ENCODE results near the gene CRIM1. TPM values are rescaled to one million over a fixed set of nuclear protein-coding genes. Genes with fewer than 3 reads are reported as not detected.

Gene CRIM1
- total and polyA plus RNA-seq, 4 donors: 2.2 to 22.1 (median 9.6) TPM

DNA sequence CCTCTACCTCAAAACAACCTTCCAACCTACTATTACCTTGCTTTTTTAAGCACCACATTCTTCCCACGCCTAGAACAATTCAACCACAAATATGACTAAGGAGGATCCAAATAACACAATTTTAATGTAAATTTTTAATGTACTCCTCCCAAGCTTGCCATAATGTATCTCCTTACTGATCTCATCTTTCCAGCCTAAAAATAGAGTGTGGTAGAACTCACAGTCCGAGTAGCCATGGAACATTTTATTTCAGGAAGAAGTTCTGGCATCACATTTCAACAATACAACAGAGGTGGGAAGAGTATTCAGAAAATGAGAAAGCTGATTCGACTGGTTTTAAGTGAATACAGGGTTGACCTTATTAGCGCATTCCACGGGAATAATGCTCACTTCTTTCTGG lies 227.0 kb downstream of the CRIM1 start:
- H3K36me3 ChIP-seq (ENCODE audit: control insufficient read depth in 4 of 4, insufficient read depth in 3 of 4, low read depth in 1 of 4, low read length in 3 of 4): peaks cover 18 to 35% (median 22%) of the 10 kb centered on the region in 4 donors
- H3K9ac ChIP-seq (ENCODE audit: low read depth in 1 of 2, low read length in 2 of 2): no peak overlapping the region
- no peaks in the 10 kb centered on the region for H3K4me1 ChIP-seq (ENCODE audit: control insufficient read depth in 4 of 4, insufficient read depth in 4 of 4, low read length in 3 of 4)
- H3K27me3 ChIP-seq (ENCODE audit: control insufficient read depth in 4 of 4, insufficient read depth in 4 of 4, low read length in 3 of 4): no peaks in the 10 kb centered on the region
- no peaks in the 10 kb centered on the region for H3K9me3 ChIP-seq (ENCODE audit: control insufficient read depth in 4 of 4, low read length in 3 of 4)
- H3K27ac ChIP-seq (ENCODE audit: low read depth in 1 of 2, low read length in 2 of 2): no peak overlapping the region
- WGBS: 95% methylated on average over 5 of the region's 5 CpGs
- H3K4me3 ChIP-seq (ENCODE audit: low read depth in 1 of 3, low read length in 3 of 3): no peak overlapping the region
- no peak for DNase-seq (ENCODE audit: low spot score)
- TF ChIP-seq, protein P1, sequence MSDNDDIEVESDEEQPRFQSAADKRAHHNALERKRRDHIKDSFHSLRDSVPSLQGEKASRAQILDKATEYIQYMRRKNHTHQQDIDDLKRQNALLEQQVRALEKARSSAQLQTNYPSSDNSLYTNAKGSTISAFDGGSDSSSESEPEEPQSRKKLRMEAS (IDR thresholded peaks at IDR 0.05): no peak
- TF ChIP-seq TAF1 (conservative IDR thresholded peaks at IDR 0.05) (no peak), NR2F2 (IDR thresholded peaks at IDR 0.05) (no peak), HNF4G (IDR thresholded peaks at IDR 0.05) (no peak), HNF4A (conservative IDR thresholded peaks at IDR 0.05) (no peak), YY1 (IDR thresholded peaks at IDR 0.05) (no peak), SP1 (IDR thresholded peaks at IDR 0.05) (no peak), JUND (IDR thresholded peaks at IDR 0.05) (no peak), GABPA (IDR thresholded peaks at IDR 0.05 in 1 of 2, conservative IDR thresholded peaks at IDR 0.05 in 1 of 2) (no peak), RXRA (IDR thresholded peaks at IDR 0.05) (no peak)
- TF ChIP-seq, protein P2, sequence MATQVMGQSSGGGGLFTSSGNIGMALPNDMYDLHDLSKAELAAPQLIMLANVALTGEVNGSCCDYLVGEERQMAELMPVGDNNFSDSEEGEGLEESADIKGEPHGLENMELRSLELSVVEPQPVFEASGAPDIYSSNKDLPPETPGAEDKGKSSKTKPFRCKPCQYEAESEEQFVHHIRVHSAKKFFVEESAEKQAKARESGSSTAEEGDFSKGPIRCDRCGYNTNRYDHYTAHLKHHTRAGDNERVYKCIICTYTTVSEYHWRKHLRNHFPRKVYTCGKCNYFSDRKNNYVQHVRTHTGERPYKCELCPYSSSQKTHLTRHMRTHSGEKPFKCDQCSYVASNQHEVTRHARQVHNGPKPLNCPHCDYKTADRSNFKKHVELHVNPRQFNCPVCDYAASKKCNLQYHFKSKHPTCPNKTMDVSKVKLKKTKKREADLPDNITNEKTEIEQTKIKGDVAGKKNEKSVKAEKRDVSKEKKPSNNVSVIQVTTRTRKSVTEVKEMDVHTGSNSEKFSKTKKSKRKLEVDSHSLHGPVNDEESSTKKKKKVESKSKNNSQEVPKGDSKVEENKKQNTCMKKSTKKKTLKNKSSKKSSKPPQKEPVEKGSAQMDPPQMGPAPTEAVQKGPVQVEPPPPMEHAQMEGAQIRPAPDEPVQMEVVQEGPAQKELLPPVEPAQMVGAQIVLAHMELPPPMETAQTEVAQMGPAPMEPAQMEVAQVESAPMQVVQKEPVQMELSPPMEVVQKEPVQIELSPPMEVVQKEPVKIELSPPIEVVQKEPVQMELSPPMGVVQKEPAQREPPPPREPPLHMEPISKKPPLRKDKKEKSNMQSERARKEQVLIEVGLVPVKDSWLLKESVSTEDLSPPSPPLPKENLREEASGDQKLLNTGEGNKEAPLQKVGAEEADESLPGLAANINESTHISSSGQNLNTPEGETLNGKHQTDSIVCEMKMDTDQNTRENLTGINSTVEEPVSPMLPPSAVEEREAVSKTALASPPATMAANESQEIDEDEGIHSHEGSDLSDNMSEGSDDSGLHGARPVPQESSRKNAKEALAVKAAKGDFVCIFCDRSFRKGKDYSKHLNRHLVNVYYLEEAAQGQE (IDR thresholded peaks at IDR 0.05): no peak
- TF ChIP-seq, protein P3, sequence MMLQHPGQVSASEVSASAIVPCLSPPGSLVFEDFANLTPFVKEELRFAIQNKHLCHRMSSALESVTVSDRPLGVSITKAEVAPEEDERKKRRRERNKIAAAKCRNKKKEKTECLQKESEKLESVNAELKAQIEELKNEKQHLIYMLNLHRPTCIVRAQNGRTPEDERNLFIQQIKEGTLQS (IDR thresholded peaks at IDR 0.05): no peak
- TF ChIP-seq, protein P4, sequence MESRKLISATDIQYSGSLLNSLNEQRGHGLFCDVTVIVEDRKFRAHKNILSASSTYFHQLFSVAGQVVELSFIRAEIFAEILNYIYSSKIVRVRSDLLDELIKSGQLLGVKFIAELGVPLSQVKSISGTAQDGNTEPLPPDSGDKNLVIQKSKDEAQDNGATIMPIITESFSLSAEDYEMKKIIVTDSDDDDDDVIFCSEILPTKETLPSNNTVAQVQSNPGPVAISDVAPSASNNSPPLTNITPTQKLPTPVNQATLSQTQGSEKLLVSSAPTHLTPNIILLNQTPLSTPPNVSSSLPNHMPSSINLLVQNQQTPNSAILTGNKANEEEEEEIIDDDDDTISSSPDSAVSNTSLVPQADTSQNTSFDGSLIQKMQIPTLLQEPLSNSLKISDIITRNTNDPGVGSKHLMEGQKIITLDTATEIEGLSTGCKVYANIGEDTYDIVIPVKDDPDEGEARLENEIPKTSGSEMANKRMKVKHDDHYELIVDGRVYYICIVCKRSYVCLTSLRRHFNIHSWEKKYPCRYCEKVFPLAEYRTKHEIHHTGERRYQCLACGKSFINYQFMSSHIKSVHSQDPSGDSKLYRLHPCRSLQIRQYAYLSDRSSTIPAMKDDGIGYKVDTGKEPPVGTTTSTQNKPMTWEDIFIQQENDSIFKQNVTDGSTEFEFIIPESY (IDR thresholded peaks at IDR 0.05): no peak

DNA sequence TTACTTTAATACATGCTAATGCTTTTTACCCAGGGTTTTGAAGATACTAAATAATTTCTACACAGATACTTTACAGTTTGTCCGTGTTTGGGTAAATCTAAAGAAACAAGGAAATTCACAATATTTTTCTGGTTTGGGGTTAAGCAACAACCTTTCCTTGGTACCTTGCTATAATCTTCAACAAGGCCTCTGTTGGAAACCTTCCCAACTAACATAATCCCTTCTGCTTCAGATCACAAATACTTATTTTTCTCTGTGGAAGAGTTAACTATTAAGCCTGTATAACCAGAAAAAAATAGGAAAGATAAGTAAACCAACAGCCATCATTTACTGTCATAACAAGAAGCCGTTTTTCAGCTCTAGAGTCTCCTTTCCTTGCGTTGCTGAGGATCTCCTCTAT lies 227.4 kb downstream of the CRIM1 start:
- DNase-seq (ENCODE audit: low spot score): no peak
- WGBS: 61% methylated on average over 3 of the region's 3 CpGs
- TF ChIP-seq, protein P4 (IDR thresholded peaks at IDR 0.05): no peak
- TF ChIP-seq YY1 (IDR thresholded peaks at IDR 0.05): no peak
- TF ChIP-seq FOXA2 (IDR thresholded peaks at IDR 0.05): no peak
- TF ChIP-seq, protein P2 (IDR thresholded peaks at IDR 0.05): no peak
- no peak for TF ChIP-seq TAF1 (conservative IDR thresholded peaks at IDR 0.05)
- no peak for TF ChIP-seq JUND (IDR thresholded peaks at IDR 0.05)
- TF ChIP-seq NR2F2 (IDR thresholded peaks at IDR 0.05): no peak
- TF ChIP-seq EGR1 (IDR thresholded peaks at IDR 0.05; ENCODE audit: low read depth in 2 of 2): no peak
- TF ChIP-seq GABPA (IDR thresholded peaks at IDR 0.05 in 1 of 2, conservative IDR thresholded peaks at IDR 0.05 in 1 of 2): no peak
- TF ChIP-seq, protein P1 (IDR thresholded peaks at IDR 0.05): no peak
- no peak for TF ChIP-seq RAD21 (IDR thresholded peaks at IDR 0.05)
- no peak for TF ChIP-seq HNF4G (IDR thresholded peaks at IDR 0.05)
- no peak for TF ChIP-seq RXRA (IDR thresholded peaks at IDR 0.05)
- no peak for TF ChIP-seq HNF4A (conservative IDR thresholded peaks at IDR 0.05)
- no peak for TF ChIP-seq FOXA1 (IDR thresholded peaks at IDR 0.05)
- no peak for TF ChIP-seq SP1 (IDR thresholded peaks at IDR 0.05)

More for the DNA sequence above, 227.4 kb downstream of the CRIM1 start:
- Histone ChIP-seq H3K27me3 (ENCODE audit: control insufficient read depth in 4 of 4, insufficient read depth in 4 of 4, low read length in 3 of 4) (no peaks in the 10 kb centered on the region), H3K27ac (ENCODE audit: low read depth in 1 of 2, low read length in 2 of 2) (no peak overlapping the region), H3K4me1 (ENCODE audit: control insufficient read depth in 4 of 4, insufficient read depth in 4 of 4, low read length in 3 of 4) (no peaks in the 10 kb centered on the region), H3K4me3 (ENCODE audit: low read depth in 1 of 3, low read length in 3 of 3) (no peak overlapping the region), H3K9ac (ENCODE audit: low read depth in 1 of 2, low read length in 2 of 2) (no peak overlapping the region), H3K36me3 (ENCODE audit: control insufficient read depth in 4 of 4, insufficient read depth in 3 of 4, low read depth in 1 of 4, low read length in 3 of 4) (peaks cover 17 to 35% (median 20%) of the 10 kb centered on the region in 4 donors), H3K9me3 (ENCODE audit: control insufficient read depth in 4 of 4, low read length in 3 of 4) (no peaks in the 10 kb centered on the region)
